Activated naive CD4-positive, alpha-beta T cell treated with anti-CD3 and anti-CD28 coated beads, Interleukin-2, amount 10 ng/mL, durations not matched to agents 7 days and 5 days (primary cell): ENCODE measurements around the gene KLHL29.

Source experiments
- CTCF ChIA-PET: fragments of 350-600 bp; sonication (Branson Sonifier 250); formaldehyde crosslinking; loops from one replicate; lab custom pipeline; 2021; ENCODE audit warnings: antibody characterized with exemption; lab: Charles Lee
- DNase-seq: peaks from one replicate; pipeline ENCODE4 v3.0.0-alpha.2; 2020
- H3K27ac Mint-ChIP-seq: one replicate; pipeline ENCODE4 v1.8.0; 2021; ENCODE audit warnings: mild to moderate bottlenecking, moderate library complexity, mixed read lengths
- H3K27me3 Mint-ChIP-seq: one replicate; pipeline ENCODE4 v1.8.0; 2021; ENCODE audit warnings: mild to moderate bottlenecking, mixed read lengths
- H3K36me3 Mint-ChIP-seq: one replicate; pipeline ENCODE4 v1.8.0; 2021; ENCODE audit warnings: mixed read lengths
- H3K4me1 Mint-ChIP-seq: one replicate; pipeline ENCODE4 v1.8.0; 2021; ENCODE audit warnings: mixed read lengths
- H3K4me3 Mint-ChIP-seq: one replicate; pipeline ENCODE4 v1.8.0; 2021; ENCODE audit warnings: mild to moderate bottlenecking, moderate library complexity, mixed read lengths
- H3K9me3 Mint-ChIP-seq: one replicate; pipeline ENCODE4 v1.8.0; 2021; ENCODE audit warnings: mixed read lengths

Gene KLHL29

GRCh38 chr2:23414871-23415270 lies 29.9 kb downstream of the KLHL29 start:
- no peaks in the 10 kb centered on the region for H3K9me3 Mint-ChIP-seq
- no peak overlapping the region for H3K4me3 Mint-ChIP-seq
- no peaks in the 10 kb centered on the region for H3K36me3 Mint-ChIP-seq
- H3K27me3 Mint-ChIP-seq: peaks cover 39% of the 10 kb centered on the region
- CTCF ChIA-PET: no interaction called here
- no peak for DNase-seq
- H3K27ac Mint-ChIP-seq: no peak overlapping the region
- no peaks in the 10 kb centered on the region for H3K4me1 Mint-ChIP-seq

- Mint-ChIP-seq H3K27me3 (peaks cover 31% of the 10 kb centered on the region), H3K4me1 (no peaks in the 10 kb centered on the region), H3K9me3 (no peaks in the 10 kb centered on the region), H3K4me3 (no peak overlapping the region), H3K27ac (no peak overlapping the region), H3K36me3 (no peaks in the 10 kb centered on the region)
- CTCF ChIA-PET: no interaction called here
- DNase-seq: no peak
Observed at GRCh38 chr2:23417310-23417709, 32.3 kb downstream of the KLHL29 start.

DNA sequence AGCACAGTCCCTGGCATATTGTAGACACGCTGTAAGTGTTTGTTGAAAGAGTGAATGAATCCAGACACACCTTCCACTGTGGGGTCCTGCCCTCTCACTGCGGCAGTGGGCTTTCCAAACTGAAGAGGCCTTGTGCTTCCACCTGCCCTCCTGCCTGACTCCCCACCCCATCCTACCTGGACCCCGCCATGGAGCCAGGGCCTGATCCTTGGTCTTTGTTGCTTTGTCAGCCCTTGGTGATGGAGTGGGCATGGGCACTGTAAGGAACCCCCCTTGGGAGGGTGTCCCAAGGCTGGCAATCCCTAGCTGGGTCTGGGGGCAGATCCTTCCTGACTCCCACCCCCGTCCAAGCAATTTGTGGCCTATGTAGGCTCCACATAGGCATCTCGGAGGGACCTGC lies 33.1 kb downstream of the KLHL29 start:
- H3K4me3 Mint-ChIP-seq: no peak overlapping the region
- no peaks in the 10 kb centered on the region for H3K9me3 Mint-ChIP-seq
- no peaks in the 10 kb centered on the region for H3K4me1 Mint-ChIP-seq
- CTCF ChIA-PET: no interaction called here
- no peak overlapping the region for H3K27ac Mint-ChIP-seq
- peaks cover 28% of the 10 kb centered on the region for H3K27me3 Mint-ChIP-seq
- DNase-seq: no peak
- no peaks in the 10 kb centered on the region for H3K36me3 Mint-ChIP-seq

DNA sequence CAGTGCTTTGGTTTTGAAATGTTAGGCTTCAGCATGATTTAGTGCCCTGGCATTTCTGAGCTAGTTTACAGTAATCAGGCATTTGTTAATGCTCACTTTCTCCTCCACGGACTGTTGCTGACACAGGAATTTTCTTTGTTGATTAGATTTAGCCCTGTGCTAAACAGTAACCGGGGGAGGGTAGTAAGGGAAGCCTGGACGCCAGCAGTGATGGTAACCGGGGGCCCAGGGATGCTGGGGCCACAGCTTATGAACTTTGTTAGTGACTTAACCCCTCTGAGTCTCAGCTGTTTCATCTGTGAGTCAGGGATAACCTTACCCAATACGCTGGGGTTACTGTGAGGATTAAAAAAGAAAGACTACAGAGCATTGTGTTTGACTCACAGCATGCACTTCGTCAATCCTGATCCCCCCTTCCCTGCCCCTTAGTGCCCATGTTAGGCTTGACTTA lies 33.5 kb downstream of the KLHL29 start:
- CTCF ChIA-PET: no interaction called here

GRCh38 chr2:23419171-23420090 lies 34.5 kb downstream of the KLHL29 start:
- DNase-seq: no peak
- Mint-ChIP-seq H3K4me1 (no peaks in the 10 kb centered on the region), H3K27ac (no peak overlapping the region), H3K9me3 (no peaks in the 10 kb centered on the region), H3K36me3 (no peaks in the 10 kb centered on the region), H3K4me3 (no peak overlapping the region), H3K27me3 (peaks cover 20% of the 10 kb centered on the region)
- CTCF ChIA-PET: no interaction called here

More for the DNA sequence above, 33.5 kb downstream of the KLHL29 start:
- Mint-ChIP-seq H3K4me3 (no peak overlapping the region), H3K27ac (no peak overlapping the region), H3K36me3 (no peaks in the 10 kb centered on the region), H3K4me1 (no peaks in the 10 kb centered on the region), H3K27me3 (peaks cover 26% of the 10 kb centered on the region), H3K9me3 (no peaks in the 10 kb centered on the region)
- DNase-seq: no peak

GRCh38 chr2:23420091-23420839 lies 35.3 kb downstream of the KLHL29 start:
- no peak overlapping the region for H3K4me3 Mint-ChIP-seq
- no peak for DNase-seq
- CTCF ChIA-PET: no interaction called here
- H3K27ac Mint-ChIP-seq: no peak overlapping the region
- H3K27me3 Mint-ChIP-seq: peaks cover 20% of the 10 kb centered on the region
- H3K36me3 Mint-ChIP-seq: no peaks in the 10 kb centered on the region
- H3K4me1 Mint-ChIP-seq: no peaks in the 10 kb centered on the region
- H3K9me3 Mint-ChIP-seq: no peaks in the 10 kb centered on the region

DNA sequence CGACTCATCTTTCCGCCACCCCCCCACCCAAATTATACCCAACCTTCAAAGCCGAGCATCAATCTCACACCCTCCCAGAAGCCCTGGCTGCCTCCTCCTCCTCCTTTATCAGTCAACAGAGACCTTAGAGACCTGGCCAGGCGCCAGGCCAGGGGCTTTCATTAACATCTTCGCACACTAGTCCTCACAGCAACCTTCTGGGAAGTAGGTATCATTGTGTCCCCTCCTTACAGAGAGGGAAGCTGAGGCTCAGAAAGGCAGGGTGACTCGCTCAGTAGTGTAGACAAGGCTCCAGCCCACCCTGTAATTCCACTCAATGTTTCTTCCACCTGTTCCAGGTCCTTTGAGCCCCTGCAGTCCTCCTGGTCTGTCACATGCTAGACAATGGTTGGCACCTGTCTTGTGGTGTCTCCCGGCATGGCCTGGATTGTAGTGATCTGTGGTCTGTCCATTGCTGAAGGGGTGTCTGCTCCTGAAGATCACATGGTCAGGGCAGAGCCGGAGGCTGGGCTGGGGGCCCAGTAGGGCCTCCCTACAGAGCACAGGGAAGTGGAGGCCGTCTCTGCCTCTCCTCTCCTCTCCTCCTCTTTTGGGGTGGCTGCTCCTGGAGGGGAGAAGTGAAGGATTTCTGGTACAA lies 36.0 kb downstream of the KLHL29 start:
- H3K4me1 Mint-ChIP-seq: no peaks in the 10 kb centered on the region
- CTCF ChIA-PET: no interaction called here
- H3K4me3 Mint-ChIP-seq: no peak overlapping the region
- DNase-seq: no peak
- H3K36me3 Mint-ChIP-seq: no peaks in the 10 kb centered on the region
- H3K27me3 Mint-ChIP-seq: peaks cover 27% of the 10 kb centered on the region
- H3K27ac Mint-ChIP-seq: no peak overlapping the region
- H3K9me3 Mint-ChIP-seq: no peaks in the 10 kb centered on the region

GRCh38 chr2:23422089-23423061 lies 37.4 kb downstream of the KLHL29 start:
- H3K4me1 Mint-ChIP-seq: no peaks in the 10 kb centered on the region
- no peak overlapping the region for H3K27ac Mint-ChIP-seq
- H3K27me3 Mint-ChIP-seq: peaks cover 19% of the 10 kb centered on the region
- no peaks in the 10 kb centered on the region for H3K36me3 Mint-ChIP-seq
- H3K4me3 Mint-ChIP-seq: no peak overlapping the region
- H3K9me3 Mint-ChIP-seq: no peaks in the 10 kb centered on the region
- no peak for DNase-seq
- CTCF ChIA-PET: no interaction called here

- CTCF ChIA-PET: interaction anchor here (1.0 kb wide), 1 partner anchor 10 kb away, joined by 4 read pairs; no protein-coding TSS in a partner anchor
- no peaks in the 10 kb centered on the region for H3K36me3 Mint-ChIP-seq
- H3K4me3 Mint-ChIP-seq: no peak overlapping the region
- H3K27ac Mint-ChIP-seq: no peak overlapping the region
- H3K9me3 Mint-ChIP-seq: no peaks in the 10 kb centered on the region
- peaks cover 17% of the 10 kb centered on the region for H3K27me3 Mint-ChIP-seq
- no peak for DNase-seq
- no peaks in the 10 kb centered on the region for H3K4me1 Mint-ChIP-seq
Observed at GRCh38 chr2:23423062-23423872, 38.3 kb downstream of the KLHL29 start.

DNA sequence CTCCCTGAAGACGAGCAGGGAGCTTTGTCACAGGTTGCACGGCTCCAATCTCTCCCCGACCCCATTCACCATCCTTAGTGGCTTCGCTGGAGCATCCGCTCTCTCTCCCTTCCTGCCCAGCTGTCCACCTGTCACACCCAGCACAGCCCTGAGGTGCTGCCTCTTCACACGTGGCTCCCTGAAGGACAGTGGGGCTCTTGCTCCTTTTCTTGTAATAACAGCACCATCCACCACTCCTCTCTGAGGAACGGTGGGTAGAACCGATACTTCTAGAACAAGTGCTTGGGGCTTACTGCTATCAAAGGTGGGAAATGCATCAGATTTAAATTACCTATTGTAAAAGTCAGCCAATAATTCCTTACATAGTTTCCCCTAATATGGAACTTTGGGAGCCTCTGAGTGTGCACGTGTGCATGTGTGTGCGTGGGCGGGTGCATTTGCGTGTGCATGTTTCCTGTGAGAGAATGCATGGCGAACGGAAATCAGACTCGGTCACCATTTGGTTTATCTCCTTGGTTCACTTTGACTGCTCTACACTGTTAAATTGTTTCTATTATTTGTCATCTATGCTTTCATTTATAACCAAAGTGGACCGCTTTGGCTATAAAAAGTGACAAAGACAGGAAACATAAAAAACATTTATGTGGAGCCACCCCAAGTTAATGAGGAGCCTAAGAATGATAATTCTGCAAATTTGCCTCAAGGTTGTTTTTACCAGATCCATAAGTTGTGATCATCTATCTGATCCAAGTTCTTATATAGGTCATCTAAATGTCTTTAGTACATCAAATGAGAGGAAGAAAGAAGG lies 39.1 kb downstream of the KLHL29 start:
- Mint-ChIP-seq H3K4me3 (no peak overlapping the region), H3K9me3 (no peaks in the 10 kb centered on the region), H3K4me1 (no peaks in the 10 kb centered on the region), H3K27ac (no peak overlapping the region), H3K36me3 (no peaks in the 10 kb centered on the region), H3K27me3 (peaks cover 17% of the 10 kb centered on the region)
- CTCF ChIA-PET: interaction anchor here (1.0 kb wide), 1 partner anchor 11 kb away, joined by 4 read pairs; no protein-coding TSS in a partner anchor
- no peak for DNase-seq

DNA sequence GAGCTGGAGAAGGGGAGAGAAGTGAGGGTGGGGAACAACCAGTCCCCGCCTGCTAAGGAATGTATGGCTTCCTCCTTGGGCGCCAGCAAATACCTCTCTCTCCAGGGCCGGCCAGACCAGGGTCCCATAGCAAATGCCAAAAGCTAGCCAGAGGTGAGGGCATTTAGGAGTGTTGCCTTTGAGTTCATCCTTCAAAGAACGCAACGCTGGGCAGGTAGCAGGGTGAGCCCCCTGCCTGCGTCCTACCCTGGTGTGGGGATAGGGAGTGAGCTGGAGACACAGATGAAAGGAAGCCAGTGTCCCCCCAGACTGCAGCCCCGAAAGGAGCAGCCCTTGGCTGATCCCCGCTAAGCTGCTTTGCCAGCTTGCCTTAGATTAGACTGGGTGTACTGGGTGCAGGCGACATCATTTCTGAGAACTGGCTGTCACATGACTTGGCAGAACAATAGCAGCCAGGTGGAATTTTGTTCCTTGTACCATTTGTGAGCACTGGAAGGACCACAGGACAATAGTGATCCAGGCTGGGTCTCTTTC lies 40.4 kb downstream of the KLHL29 start:
- H3K27ac Mint-ChIP-seq: no peak overlapping the region
- CTCF ChIA-PET: interaction anchor here (1.2 kb wide), 1 partner anchor 116 kb away, joined by 3 read pairs; no protein-coding TSS in a partner anchor
- no peaks in the 10 kb centered on the region for H3K9me3 Mint-ChIP-seq
- no peaks in the 10 kb centered on the region for H3K36me3 Mint-ChIP-seq
- H3K4me3 Mint-ChIP-seq: no peak overlapping the region
- DNase-seq: no peak
- no peaks in the 10 kb centered on the region for H3K4me1 Mint-ChIP-seq
- H3K27me3 Mint-ChIP-seq: peaks cover 23% of the 10 kb centered on the region

DNA sequence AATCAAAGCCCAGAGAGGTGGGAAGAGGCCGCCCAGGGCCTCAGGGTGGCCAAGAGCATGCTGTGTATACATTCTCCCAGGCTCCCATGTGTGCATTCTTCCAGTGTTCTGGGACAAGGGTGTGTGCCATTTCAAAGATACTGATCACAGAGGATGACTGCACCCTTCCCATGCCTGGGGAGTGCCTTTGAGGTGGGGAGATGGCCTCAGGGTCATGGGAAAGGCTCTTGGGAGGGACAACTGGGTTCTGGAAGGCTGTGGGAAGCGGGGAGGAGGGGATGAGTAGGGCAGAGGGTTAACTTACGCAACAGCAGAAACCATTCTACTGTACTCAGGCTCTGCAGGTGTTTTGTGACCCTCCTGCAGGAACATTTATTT lies 40.9 kb downstream of the KLHL29 start:
- Mint-ChIP-seq H3K4me1 (no peaks in the 10 kb centered on the region), H3K27ac (no peak overlapping the region), H3K4me3 (no peak overlapping the region), H3K36me3 (no peaks in the 10 kb centered on the region), H3K27me3 (peaks cover 27% of the 10 kb centered on the region), H3K9me3 (no peaks in the 10 kb centered on the region)
- no peak for DNase-seq
- CTCF ChIA-PET: interaction anchor here (1.2 kb wide), 1 partner anchor 116 kb away, joined by 3 read pairs; no protein-coding TSS in a partner anchor
